GM19193 (cell line): ENCODE measurements around the gene SPNS2.

Experiments
- POLR2A ChIP-seq: IDR thresholded peaks from 4 replicates; pipeline ENCODE4 v1.6.1; 2011; ENCODE audit not compliant: insufficient read depth, insufficient read length; ENCODE audit errors: extremely low read depth

The SPNS2 gene

GRCh38 chr17:4490109-4490591 lies 8.5 kb upstream of the SPNS2 start:
- no peak for TF ChIP-seq POLR2A

GRCh38 chr17:4490637-4491061 lies 8.0 kb upstream of the SPNS2 start:
- no peak for TF ChIP-seq POLR2A

GRCh38 chr17:4492721-4493561 lies 5.7 kb upstream of the SPNS2 start:
- no peak for TF ChIP-seq POLR2A

- TF ChIP-seq POLR2A: no peak
These were observed 1.4 kb upstream of the SPNS2 start for GRCh38 chr17:4497101-4497824.

- no peak for TF ChIP-seq POLR2A
These were observed 930 bp downstream of the SPNS2 start for GRCh38 chr17:4499431-4500190.

GRCh38 chr17:4500191-4500571 lies 1.5 kb downstream of the SPNS2 start:
- TF ChIP-seq POLR2A: no peak

- no peak for TF ChIP-seq POLR2A
These were observed 2.7 kb downstream of the SPNS2 start for GRCh38 chr17:4501295-4501949.

GRCh38 chr17:4502466-4503154 lies 3.9 kb downstream of the SPNS2 start:
- TF ChIP-seq POLR2A: no peak

- no peak for TF ChIP-seq POLR2A
These were observed 4.8 kb downstream of the SPNS2 start for GRCh38 chr17:4503283-4504025.

- TF ChIP-seq POLR2A: no peak
These were observed 5.5 kb downstream of the SPNS2 start for GRCh38 chr17:4504188-4504587.

- TF ChIP-seq POLR2A: no peak
These were observed 6.5 kb downstream of the SPNS2 start for GRCh38 chr17:4505187-4505586.

GRCh38 chr17:4506175-4506813 lies 7.6 kb downstream of the SPNS2 start:
- no peak for TF ChIP-seq POLR2A

- TF ChIP-seq POLR2A: no peak
These were observed 8.2 kb downstream of the SPNS2 start for GRCh38 chr17:4506892-4507291.
